ENCODE measurements around the gene CSTF1. TPM values are rescaled to one million over a fixed set of nuclear protein-coding genes. Genes with fewer than 3 reads are reported as not detected.

CSTF1 gene
- total and polyA plus RNA-seq, 2 donors (not counting 3 experiments of a cell fraction or from before 2014, with no cell fraction given): 39.6 to 49.3 TPM

GRCh38 chr20:56428881-56429280 lies 36.4 kb downstream of the CSTF1 start:
- Histone ChIP-seq H3K4me2 (ENCODE audit: insufficient read depth, low read length) (no peak overlapping the region), H4K20me1 (replicated peaks; ENCODE audit: control insufficient read depth, extremely low read depth, insufficient read depth, low read length) (no peaks in the 10 kb centered on the region), H3K27ac (ENCODE audit: insufficient read depth, low read depth, low read length) (no peak overlapping the region), H3K9me3 (replicated peaks; ENCODE audit: control insufficient read depth, insufficient read depth, low read length) (no peaks in the 10 kb centered on the region), H2AFZ (ENCODE audit: low read depth, low read length) (no peak overlapping the region), H3K27me3 (ENCODE audit: control insufficient read depth in 2 of 2, insufficient read depth in 2 of 2, low read length in 2 of 2) (peaks cover 71 to 73% of the 10 kb centered on the region in 2 experiments), H3K4me3 (replicated peaks in 1 of 3; ENCODE audit: insufficient read depth in 1 of 3, low read depth in 1 of 3, low read length in 3 of 3) (no peak overlapping the region), H3K9me1 (replicated peaks; ENCODE audit: control insufficient read depth, extremely low read depth, insufficient read depth, low read length) (no peaks in the 10 kb centered on the region), H3K4me1 (ENCODE audit: control insufficient read depth, extremely low read depth, insufficient read depth, low read length) (peaks cover 2% of the 10 kb centered on the region), H3K79me2 (ENCODE audit: control insufficient read depth, insufficient read depth, low read length) (no peaks in the 10 kb centered on the region), H3K9ac (replicated peaks; ENCODE audit: extremely low read depth, insufficient read depth, low read length) (no peak overlapping the region), H3K36me3 (ENCODE audit: control insufficient read depth in 2 of 2, extremely low read depth in 1 of 2, insufficient read depth in 2 of 2, low read length in 2 of 2) (no peaks in the 10 kb centered on the region)
- dilution Hi-C loops (cut with MboI; ENCODE audit: extremely low pct_ligation_motif_present, low sequenced_read_pairs) (no loop called here), intact Hi-C loops (cut with micrococcal nuclease) (no loop called here)
- FAIRE-seq (no peak), DNase-seq (ENCODE audit: low read depth, low spot score) (no peak)
- ChIA-PET CTCF (interaction anchor here (1.1 to 1.2 kb wide), 2 partner anchors 9 to 14 kb away, joined by 3 to 6 read pairs; no protein-coding TSS in a partner anchor), POLR2A (no interaction called here)
- no TSS peak for BruUV-seq (replicated peaks)
- TF ChIP-seq POLR2AphosphoS5 (IDR thresholded peaks at IDR 0.05; ENCODE audit: insufficient read depth, low read depth, low read length): no peak
- TF ChIP-seq MYC (IDR thresholded peaks at IDR 0.05; ENCODE audit: low read depth, low read length): no peak
- TF ChIP-seq JUN (IDR thresholded peaks at IDR 0.05; ENCODE audit: borderline replicate concordance, insufficient read depth, insufficient read length, low read depth): no peak
- TF ChIP-seq GATA2 (IDR thresholded peaks at IDR 0.05; ENCODE audit: insufficient read depth, insufficient read length, low read depth, low read length): no peak
- TF ChIP-seq FOS (IDR thresholded peaks at IDR 0.05; ENCODE audit: borderline replicate concordance, insufficient read depth, low read length): no peak
- no peak for TF ChIP-seq CTCF (IDR thresholded peaks at IDR 0.05; ENCODE audit: extremely low read depth in 1 of 2, insufficient read depth in 1 of 2, low read depth in 1 of 2, low read length in 2 of 2)
- TF ChIP-seq POLR2A (IDR thresholded peaks at IDR 0.05; ENCODE audit: low read depth, low read length): no peak
- no peak for TF ChIP-seq EZH2 (IDR thresholded peaks at IDR 0.05; ENCODE audit: borderline replicate concordance, low read depth, low read length, severe bottlenecking)
- TF ChIP-seq MAX (IDR thresholded peaks at IDR 0.05; ENCODE audit: insufficient read depth, insufficient read length): no peak
